Subcutaneous abdominal adipose tissue (tissue), 5 donors: ENCODE measurements around the gene RANBP17.

Source experiments
- H3K27ac ChIP-seq: one replicate; pipeline ENCODE4 v1.7.0; 2013; ENCODE audit warnings: low read depth, mild to moderate bottlenecking, inconsistent platforms, low read length, moderate library complexity
- H3K27me3 ChIP-seq, 5 donors: one replicate each; pipeline ENCODE4 v1.7.0; 2013; ENCODE audit warnings: low read length in 5 of 5, inconsistent platforms in 1 of 5; ENCODE audit not compliant: control insufficient read depth in 5 of 5, insufficient read depth in 4 of 5
- H3K36me3 ChIP-seq, 5 donors: one replicate each; pipeline ENCODE4 v1.7.0; 2013; ENCODE audit warnings: low read length in 5 of 5; ENCODE audit not compliant: control insufficient read depth in 5 of 5, insufficient read depth in 5 of 5
- H3K4me1 ChIP-seq, 5 donors: one replicate each; pipeline ENCODE4 v1.7.0; 2013; ENCODE audit warnings: low read length in 5 of 5, mild to moderate bottlenecking in 3 of 5, moderate library complexity in 1 of 5; ENCODE audit not compliant: control insufficient read depth in 5 of 5, insufficient read depth in 5 of 5
- H3K4me3 ChIP-seq, 5 donors: one replicate each; pipeline ENCODE4 v1.7.0; 2013; ENCODE audit warnings: low read length in 5 of 5, low read depth in 1 of 5
- H3K9ac ChIP-seq, 5 donors: one replicate each; pipeline ENCODE4 v1.7.0; 2013; ENCODE audit warnings: low read length in 5 of 5, mild to moderate bottlenecking in 4 of 5, moderate library complexity in 3 of 5
- H3K9me3 ChIP-seq, 5 donors: one replicate each; pipeline ENCODE4 v1.7.0; 2013; ENCODE audit warnings: low read length in 5 of 5; ENCODE audit not compliant: control insufficient read depth in 5 of 5
- donor health status: healthy.
- donor health status: healthy.
- donor health status: healthy.
- donor health status: healthy.
- donor health status: healthy.

RANBP17 gene

DNA sequence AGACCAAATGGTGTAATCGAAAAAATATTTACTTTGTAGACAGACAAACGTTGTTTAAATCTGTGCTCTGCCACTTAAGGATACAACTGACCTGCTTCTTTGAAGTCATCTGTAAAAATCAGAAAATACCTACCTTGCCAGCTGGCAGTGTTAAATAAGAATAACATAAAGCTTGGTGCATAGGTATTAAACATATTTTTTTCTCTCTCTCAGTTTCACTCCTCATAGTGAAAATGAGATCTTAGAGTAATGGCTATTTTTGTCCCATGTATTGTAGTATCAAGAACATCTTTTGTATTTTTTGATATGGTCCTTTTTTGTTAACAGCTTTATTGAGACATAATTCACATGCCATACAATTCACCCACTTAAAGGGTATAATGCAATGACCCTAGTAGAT, 17.9 kb upstream of the RANBP17 start:
- Histone ChIP-seq H3K36me3 (no peaks in the 10 kb centered on the region), H3K4me3 (no peak overlapping the region), H3K9ac (no peak overlapping the region), H3K9me3 (no peaks in the 10 kb centered on the region), H3K4me1 (no peaks in the 10 kb centered on the region), H3K27ac (no peak overlapping the region), H3K27me3 (peaks cover 0 to 2% (median 0%) of the 10 kb centered on the region in 5 donors)

DNA sequence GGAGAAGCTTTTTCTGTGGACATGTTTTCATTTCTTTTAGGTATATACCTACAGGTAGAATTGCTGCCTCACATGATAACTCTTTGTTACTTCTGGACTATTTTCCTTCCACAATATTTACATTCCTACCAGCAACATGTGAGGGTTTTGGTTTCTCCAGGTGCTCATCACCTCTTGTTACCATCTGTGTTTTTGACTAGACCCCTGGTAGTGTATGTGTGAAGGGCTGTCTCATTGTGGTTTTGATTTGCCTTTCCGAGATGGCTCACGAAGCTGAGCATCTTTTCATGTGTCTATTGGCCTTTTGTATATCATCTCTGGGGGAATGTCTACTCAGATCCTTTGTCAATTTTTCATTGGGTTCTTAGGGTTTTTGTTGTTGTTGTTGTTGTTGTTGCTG, 17.2 kb upstream of the RANBP17 start:
- Histone ChIP-seq H3K9ac (no peak overlapping the region), H3K4me3 (no peak overlapping the region), H3K27ac (no peak overlapping the region), H3K27me3 (peaks cover 0 to 2% (median 0%) of the 10 kb centered on the region in 5 donors), H3K36me3 (no peaks in the 10 kb centered on the region), H3K4me1 (no peaks in the 10 kb centered on the region), H3K9me3 (no peaks in the 10 kb centered on the region)

- no peaks in the 10 kb centered on the region for H3K4me1 ChIP-seq
- no peak overlapping the region for H3K9ac ChIP-seq
- no peaks in the 10 kb centered on the region for H3K9me3 ChIP-seq
- H3K27ac ChIP-seq = no peak overlapping the region
- H3K36me3 ChIP-seq = no peaks in the 10 kb centered on the region
- H3K27me3 ChIP-seq = peaks cover 0 to 2% (median 0%) of the 10 kb centered on the region in 5 donors
- H3K4me3 ChIP-seq = no peak overlapping the region
Observed at GRCh38 chr5:170846416-170846815, 15.4 kb upstream of the RANBP17 start.

DNA sequence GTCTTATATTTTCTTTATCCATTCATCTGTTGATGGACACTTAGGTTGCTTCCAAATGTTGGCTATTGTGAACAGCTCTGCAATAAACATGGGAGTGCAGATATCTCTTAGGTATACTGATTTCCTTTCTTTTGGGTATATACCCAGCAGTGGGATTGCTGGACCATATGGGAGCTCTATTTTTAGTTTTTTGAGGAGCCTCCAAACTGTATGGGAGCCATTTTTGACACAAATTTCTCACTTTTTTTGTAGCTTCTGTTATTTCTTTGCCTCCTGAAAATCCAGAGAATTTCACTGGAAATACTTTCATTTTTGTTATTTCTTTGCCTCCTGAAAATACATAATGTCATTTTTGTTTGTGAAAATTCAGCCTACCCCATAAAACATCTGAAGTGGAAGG, 15.0 kb upstream of the RANBP17 start:
- H3K27me3 ChIP-seq = peaks cover 0 to 2% (median 0%) of the 10 kb centered on the region in 5 donors
- H3K27ac ChIP-seq = no peak overlapping the region
- H3K9me3 ChIP-seq = no peaks in the 10 kb centered on the region
- no peak overlapping the region for H3K4me3 ChIP-seq
- H3K4me1 ChIP-seq = no peaks in the 10 kb centered on the region
- no peaks in the 10 kb centered on the region for H3K36me3 ChIP-seq
- H3K9ac ChIP-seq = no peak overlapping the region

DNA sequence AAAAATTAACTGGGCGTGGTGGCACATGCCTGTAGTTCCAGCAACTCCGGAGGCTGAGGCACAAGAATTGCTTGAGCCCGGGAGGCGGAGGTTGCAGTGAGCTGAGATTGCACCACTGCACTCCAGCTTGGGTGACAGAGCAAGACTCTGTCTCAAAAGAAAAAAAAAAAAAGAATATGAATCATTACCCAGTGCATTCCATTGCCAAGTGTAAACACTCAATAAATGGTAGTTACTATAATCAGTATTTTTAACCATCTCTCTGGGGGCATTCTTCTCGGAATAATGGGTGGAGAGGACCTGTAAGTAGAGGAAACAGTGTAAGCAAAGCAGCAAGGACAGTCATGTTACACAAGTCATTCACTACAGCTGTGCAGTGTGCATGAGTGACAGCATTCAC, 13.8 kb upstream of the RANBP17 start:
- H3K9me3 ChIP-seq = no peaks in the 10 kb centered on the region
- no peaks in the 10 kb centered on the region for H3K4me1 ChIP-seq
- no peak overlapping the region for H3K27ac ChIP-seq
- H3K4me3 ChIP-seq = no peak overlapping the region
- H3K27me3 ChIP-seq = peaks cover 0 to 2% (median 0%) of the 10 kb centered on the region in 5 donors
- no peaks in the 10 kb centered on the region for H3K36me3 ChIP-seq
- no peak overlapping the region for H3K9ac ChIP-seq

- H3K4me1 ChIP-seq = no peaks in the 10 kb centered on the region
Observed at GRCh38 chr5:170849374-170849773, 12.4 kb upstream of the RANBP17 start.

GRCh38 chr5:170854566-170854965, 7.3 kb upstream of the RANBP17 start:
- no peaks in the 10 kb centered on the region for H3K27me3 ChIP-seq
- H3K36me3 ChIP-seq = no peaks in the 10 kb centered on the region
- H3K4me1 ChIP-seq = no peaks in the 10 kb centered on the region
- no peak overlapping the region for H3K27ac ChIP-seq
- no peak overlapping the region for H3K9ac ChIP-seq
- peaks cover 0 to 10% (median 5%) of the 10 kb centered on the region in 5 donors for H3K9me3 ChIP-seq
- H3K4me3 ChIP-seq = no peak overlapping the region

More at GRCh38 chr5:170849374-170849773, 12.4 kb upstream of the RANBP17 start:
- no peak overlapping the region for H3K4me3 ChIP-seq
- peaks cover 0 to 2% (median 0%) of the 10 kb centered on the region in 5 donors for H3K27me3 ChIP-seq
- no peak overlapping the region for H3K9ac ChIP-seq
- no peaks in the 10 kb centered on the region for H3K36me3 ChIP-seq
- H3K9me3 ChIP-seq = no peaks in the 10 kb centered on the region
- no peak overlapping the region for H3K27ac ChIP-seq

- Histone ChIP-seq H3K36me3 (no peaks in the 10 kb centered on the region), H3K4me3 (no peak overlapping the region), H3K27ac (no peak overlapping the region)
Observed at GRCh38 chr5:170857066-170857465, 4.8 kb upstream of the RANBP17 start.

DNA sequence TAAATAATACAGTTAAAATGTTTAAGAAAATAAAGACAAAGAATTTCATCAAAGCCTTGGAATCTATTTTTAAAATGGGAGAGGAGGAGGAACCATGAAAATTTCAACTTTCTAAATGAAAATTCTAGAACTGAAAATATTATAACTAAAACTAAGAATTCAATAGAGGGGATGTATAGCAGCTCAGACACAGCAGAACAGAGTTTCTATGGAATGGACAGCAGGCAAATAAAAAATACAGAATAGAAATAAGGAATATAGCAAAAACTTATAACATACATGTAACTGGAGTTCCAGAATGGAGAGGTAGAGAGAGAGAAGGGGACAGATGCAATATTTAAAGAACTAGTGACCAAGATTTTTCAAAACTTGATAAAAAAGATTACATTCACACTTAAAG, 1.4 kb upstream of the RANBP17 start:
- Histone ChIP-seq H3K36me3 (no peaks in the 10 kb centered on the region), H3K9ac (no peak overlapping the region), H3K9me3 (peaks cover 9 to 30% (median 17%) of the 10 kb centered on the region in 5 donors), H3K4me3 (no peak overlapping the region), H3K27ac (no peak overlapping the region), H3K27me3 (no peaks in the 10 kb centered on the region), H3K4me1 (peaks cover 0 to 12% (median 10%) of the 10 kb centered on the region in 5 donors)

More at GRCh38 chr5:170857066-170857465, 4.8 kb upstream of the RANBP17 start:
- Histone ChIP-seq H3K9ac (no peak overlapping the region), H3K27me3 (no peaks in the 10 kb centered on the region), H3K4me1 (peaks cover 0 to under 1% (median 0%) of the 10 kb centered on the region in 5 donors), H3K9me3 (peaks cover 9 to 30% (median 17%) of the 10 kb centered on the region in 5 donors)

DNA sequence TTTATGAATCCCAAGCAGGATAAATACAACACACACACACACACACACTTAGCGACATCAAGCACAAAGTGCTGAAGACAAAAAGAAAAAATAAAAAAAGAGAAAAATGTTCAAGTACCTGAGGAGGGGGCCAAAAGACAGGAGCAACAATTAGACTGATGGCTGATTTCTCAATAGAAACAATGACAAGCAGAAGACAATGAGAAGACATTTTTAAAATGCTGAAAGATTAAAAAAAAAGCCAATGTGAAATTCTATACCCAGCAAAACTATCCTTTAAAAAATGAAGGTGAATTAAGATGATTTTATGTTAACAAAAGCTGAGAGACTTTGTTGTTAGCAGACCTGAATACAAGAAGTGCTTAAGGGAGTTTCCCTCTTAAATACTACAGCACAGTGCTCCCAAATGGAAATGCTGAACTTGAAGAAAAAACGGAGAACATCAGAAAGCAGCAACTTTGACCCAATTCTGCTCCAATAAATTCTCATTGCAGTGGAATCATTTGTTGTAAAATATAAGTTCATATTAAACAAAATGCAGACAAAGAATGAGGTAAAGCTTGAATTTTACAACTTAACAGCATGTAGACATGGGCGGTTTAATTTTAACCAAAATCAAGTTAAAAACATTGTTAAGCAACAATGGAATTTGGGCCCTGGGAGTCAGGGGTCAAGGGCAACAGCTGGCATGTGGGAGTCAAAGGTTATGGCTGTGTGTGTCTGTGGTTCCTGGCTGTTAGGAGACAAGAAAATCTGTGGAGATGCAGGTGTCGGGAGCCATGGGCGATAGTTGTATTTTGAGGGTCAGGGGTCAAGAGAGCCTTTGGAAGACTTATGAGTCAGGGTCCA, 776 bp upstream of the RANBP17 start:
- Histone ChIP-seq H3K4me3 (peak overlapping the region in 2 of 5 donors; percentile 31 to 34), H3K9ac (no peak overlapping the region), H3K36me3 (no peaks in the 10 kb centered on the region), H3K27me3 (no peaks in the 10 kb centered on the region), H3K4me1 (peaks cover 0 to 12% (median 10%) of the 10 kb centered on the region in 5 donors), H3K27ac (no peak overlapping the region), H3K9me3 (peaks cover 9 to 30% (median 17%) of the 10 kb centered on the region in 5 donors)
